DMS153 treated with DMSO at 0.1 percent for 48 hours (cell line): Measurements from ENCODE around the gene GOLPH3.
"Not testable (repeated sequence)": the region's sequence is repeated elsewhere in the genome, so short reads cannot be mapped to it uniquely, and the experiment has no call there.

ENCODE experiments used
- DNase-seq: peaks from one replicate; lab custom pipeline; 2025; ENCODE audit not compliant: unreplicated experiment; lab: John Stamatoyannopoulos, UW

GOLPH3 gene

GRCh38 chr5:32174011-32174870 lies at the start of gene GOLPH3:
TSS of gene GOLPH3 (minus strand) at chr5:32174319. CDS start at chr5:32174034, 285 bp downstream.
- peak; percentile 93 for DNase-seq

GRCh38 chr5:32222723-32223470 lies 48.8 kb upstream of the GOLPH3 start:
- no peak for DNase-seq

- no peak for DNase-seq
Observed at GRCh38 chr5:32217886-32218396, 43.8 kb upstream of the GOLPH3 start.

- not testable (repeated sequence) for DNase-seq
Observed at GRCh38 chr5:32214344-32214743, 40.2 kb upstream of the GOLPH3 start.

- no peak for DNase-seq
Observed at GRCh38 chr5:32210151-32210550, 36.0 kb upstream of the GOLPH3 start.

- DNase-seq: not testable (repeated sequence)
Observed at GRCh38 chr5:32208837-32209236, 34.7 kb upstream of the GOLPH3 start.

GRCh38 chr5:32207355-32207634 lies 33.2 kb upstream of the GOLPH3 start:
- DNase-seq: no peak

GRCh38 chr5:32206509-32207354 lies 32.6 kb upstream of the GOLPH3 start:
- DNase-seq: no peak

- no peak for DNase-seq
Observed at GRCh38 chr5:32206053-32206452, 31.9 kb upstream of the GOLPH3 start.

- DNase-seq: no peak
Observed at GRCh38 chr5:32202394-32202793, 28.3 kb upstream of the GOLPH3 start.

- no peak for DNase-seq
Observed at GRCh38 chr5:32201122-32201753, 27.1 kb upstream of the GOLPH3 start.

- no peak for DNase-seq
Observed at GRCh38 chr5:32197032-32197431, 22.9 kb upstream of the GOLPH3 start.

GRCh38 chr5:32195265-32195664 lies 21.1 kb upstream of the GOLPH3 start:
- no peak for DNase-seq

GRCh38 chr5:32193591-32193990 lies 19.5 kb upstream of the GOLPH3 start:
- peak; percentile 100 for DNase-seq

GRCh38 chr5:32190095-32190494 lies 16.0 kb upstream of the GOLPH3 start:
- DNase-seq: no peak

GRCh38 chr5:32187675-32188074 lies 13.6 kb upstream of the GOLPH3 start:
- DNase-seq: no peak

GRCh38 chr5:32182463-32183063 lies 8.4 kb upstream of the GOLPH3 start:
- DNase-seq: no peak

- DNase-seq: peak; percentile 83
Observed at GRCh38 chr5:32173267-32174010, 680 bp downstream of the GOLPH3 start.

GRCh38 chr5:32172923-32173266 lies 1.2 kb downstream of the GOLPH3 start:
- DNase-seq: peak; percentile 60
